Pancreas (tissue), 10 donors: ENCODE data around the gene TTLL4. TPM values are rescaled to one million over a fixed set of nuclear protein-coding genes. Genes with fewer than 3 reads are reported as not detected.

Source experiments
- ATAC-seq, 4 donors: fragments of 200-7000 bp; cut with Tn5 transposase; one replicate each; pipeline versions ENCODE4 v1.8.0 to v1.9.1; 2020; ENCODE audit warnings: mild to moderate bottlenecking in 4 of 4, moderate library complexity in 4 of 4
- DNase-seq, 6 donors: peaks; one replicate each; pipeline ENCODE4 v3.0.0-alpha.2; 2020
- FAIRE-seq: peaks from 2 replicates; lab custom pipeline; 2012; peaks lifted over from hg19 to GRCh38; lab: Jason Lieb, UNC
- H3K27ac ChIP-seq, 4 donors: fragments of 200-600 bp; sonication (generic); 1 replicate in 3 of 4; 2 replicates in 1 of 4; pipeline versions ENCODE4 v1.5.0 to v1.8.0; 2020
- H3K27me3 ChIP-seq, 4 donors: fragments of 200-600 bp; one replicate each; pipeline ENCODE4 v1.8.0; 2021
- H3K36me3 ChIP-seq, 3 donors: fragments of 200-600 bp; sonication (generic) in 1 of 3; one replicate each; pipeline versions ENCODE4 v1.5.0 to v1.8.0; 2020 to 2021
- H3K4me1 ChIP-seq, 3 donors: fragments of 200-600 bp; one replicate each; pipeline ENCODE4 v1.8.0; 2021
- H3K4me3 ChIP-seq, 4 donors: fragments of 200-600 bp; sonication (generic) in 2 of 4; one replicate each; pipeline versions ENCODE4 v1.5.0 to v1.8.0; 2020 to 2021
- H3K9me3 ChIP-seq, 4 donors: fragments of 200-600 bp; one replicate each; pipeline ENCODE4 v1.8.0; 2021
- WGBS, 2 donors: extraction: QIAGEN DNeasy Blood & Tissue Kit; methylation state at CpG; one replicate each; pipeline ENCODE4 v1.1.7; 2013; 5-methylcytosine and 5-hydroxymethylcytosine counted together
- intact Hi-C, 3 donors: fragments of 100-400 bp; cut with DNase I; formaldehyde crosslinking; loops; one replicate each; pipeline versions ENCODE4 v1.11.1 to v1.14.2; 2022
- polyA plus RNA-seq, 2 donors: library from polyadenylated mRNA; stranded (reverse); fragments of 200-250 nt; gene quantifications; one replicate each; pipeline ENCODE4 v1.2.3, GENCODE V29; 2013
- total RNA-seq, 6 donors: library from RNA; stranded (reverse); fragmentation: NEBNext Ultra II Directional in 4 of 6; extraction: Animal tissue kit (Norgen Biotek cat#: 25700) in 4 of 6; gene quantifications; one replicate each; pipeline versions ENCODE4 v1.2.1 to v1.2.4, GENCODE V29; 2021 to 2023
- TF ChIP-seq, protein P1 (sequence below), 4 donors: fragments of 200-600 bp; sonication (generic) in 3 of 4; IDR thresholded peaks; one replicate each; pipeline versions ENCODE4 v1.5.0 to v1.8.0; 2021; ENCODE audit warnings: antibody characterized with exemption in 4 of 4
- donor health status: healthy with polysubstance abuse.
- donor health status: DM: no; HTN: no; CAD: no; lungs with moderate emphysema.
- donor health status: DM: no; HTN: no; CAD: no.
- donor health status: control.
- donor health status: control.
- donor health status: Bipolar disorder and iron deficiency.
- donor health status: DM: yes; HTN: yes; CAD: no.
- donor health status: DM: no; HTN: no; CAD: no.
- donor health status: DM: no; HTN: no; CAD: no.
- donor health status: DM: yes; HTN: yes; CAD: no.

The TTLL4 gene
- total and polyA plus RNA-seq, 8 donors, result 12.0 to 25.3 (median 16.0) TPM

DNA sequence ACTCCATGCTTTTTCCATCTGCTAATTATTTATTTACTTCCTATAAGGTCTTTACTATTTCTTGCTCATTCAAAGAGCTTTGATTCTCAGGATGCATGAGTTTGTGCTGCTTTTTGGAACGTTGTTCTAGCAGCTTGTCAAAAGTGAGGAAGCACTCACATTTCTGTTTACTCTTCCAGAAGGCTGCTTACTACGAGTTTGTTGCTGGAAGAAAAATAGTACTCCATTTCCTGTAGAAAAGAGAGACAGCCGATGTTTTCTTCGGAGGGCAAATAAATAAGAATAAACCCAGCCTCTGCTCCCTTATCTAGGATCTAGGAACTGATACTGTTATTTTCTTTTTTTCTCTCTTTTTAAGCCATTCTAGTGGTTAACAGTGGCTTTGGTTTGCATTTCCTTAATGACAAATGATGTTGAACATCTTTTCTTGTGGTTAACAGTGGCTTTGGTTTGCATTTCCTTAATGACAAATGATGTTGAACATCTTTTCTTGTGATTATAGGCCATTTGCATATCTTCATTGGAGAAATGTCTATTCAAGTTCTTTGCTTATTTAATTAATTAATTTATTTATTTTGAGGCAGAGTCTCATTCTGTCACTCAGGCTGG lies 91.9 kb downstream of the TTLL4 start:
- no peak for ATAC-seq
- no peaks in the 10 kb centered on the region for H3K36me3 ChIP-seq
- no peak overlapping the region for H3K4me3 ChIP-seq
- no peaks in the 10 kb centered on the region for H3K4me1 ChIP-seq
- WGBS, 2 donors, result 57 to 69% methylated on average over 4 of the region's 4 CpGs
- H3K27ac ChIP-seq, result peak overlapping the region in 1 of 4 donors; percentile 8
- no peaks in the 10 kb centered on the region for H3K9me3 ChIP-seq
- DNase-seq, result no peak
- TF ChIP-seq, protein P1, sequence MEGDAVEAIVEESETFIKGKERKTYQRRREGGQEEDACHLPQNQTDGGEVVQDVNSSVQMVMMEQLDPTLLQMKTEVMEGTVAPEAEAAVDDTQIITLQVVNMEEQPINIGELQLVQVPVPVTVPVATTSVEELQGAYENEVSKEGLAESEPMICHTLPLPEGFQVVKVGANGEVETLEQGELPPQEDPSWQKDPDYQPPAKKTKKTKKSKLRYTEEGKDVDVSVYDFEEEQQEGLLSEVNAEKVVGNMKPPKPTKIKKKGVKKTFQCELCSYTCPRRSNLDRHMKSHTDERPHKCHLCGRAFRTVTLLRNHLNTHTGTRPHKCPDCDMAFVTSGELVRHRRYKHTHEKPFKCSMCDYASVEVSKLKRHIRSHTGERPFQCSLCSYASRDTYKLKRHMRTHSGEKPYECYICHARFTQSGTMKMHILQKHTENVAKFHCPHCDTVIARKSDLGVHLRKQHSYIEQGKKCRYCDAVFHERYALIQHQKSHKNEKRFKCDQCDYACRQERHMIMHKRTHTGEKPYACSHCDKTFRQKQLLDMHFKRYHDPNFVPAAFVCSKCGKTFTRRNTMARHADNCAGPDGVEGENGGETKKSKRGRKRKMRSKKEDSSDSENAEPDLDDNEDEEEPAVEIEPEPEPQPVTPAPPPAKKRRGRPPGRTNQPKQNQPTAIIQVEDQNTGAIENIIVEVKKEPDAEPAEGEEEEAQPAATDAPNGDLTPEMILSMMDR (IDR thresholded peaks at IDR 0.05), result no peak
- H3K27me3 ChIP-seq, result no peaks in the 10 kb centered on the region
- intact Hi-C loops, result no loop called here
- FAIRE-seq, result no peak

DNA sequence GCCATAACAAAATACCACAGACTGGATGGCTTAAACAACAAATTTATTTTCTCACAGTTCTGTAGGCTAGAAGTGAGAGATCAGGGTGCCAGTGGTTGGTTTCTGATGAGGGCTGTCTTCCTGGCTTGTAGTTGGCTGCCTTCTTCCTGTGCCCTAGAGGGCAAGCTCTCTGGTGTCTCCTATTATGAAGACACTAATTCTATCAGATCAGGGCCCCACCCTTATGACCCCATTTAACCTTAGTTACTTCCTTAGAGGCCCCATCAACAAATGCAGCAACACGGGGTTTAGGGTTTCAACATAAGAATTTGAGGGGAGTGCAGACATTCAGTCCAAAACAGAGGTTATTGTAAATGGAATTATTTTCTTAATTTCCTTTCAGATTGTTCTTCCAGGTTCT lies 94.2 kb downstream of the TTLL4 start:
- Histone ChIP-seq H3K9me3 (no peaks in the 10 kb centered on the region), H3K4me3 (no peak overlapping the region), H3K36me3 (no peaks in the 10 kb centered on the region), H3K4me1 (no peaks in the 10 kb centered on the region), H3K27me3 (no peaks in the 10 kb centered on the region), H3K27ac (no peak overlapping the region)
- ATAC-seq (no peak), FAIRE-seq (no peak), DNase-seq (no peak)
- TF ChIP-seq, protein P1 (IDR thresholded peaks at IDR 0.05), result no peak
- intact Hi-C loops, result no loop called here
- WGBS, 2 donors, result 94 to 100% methylated on average over 1 of the region's 1 CpG

Other genes with a start within 250 kb of the TTLL4 start
- 1 to 10 TPM; 4.0 to 8.6 (median 6.1) TPM for gene USP37, start 142.5 kb upstream of the TTLL4 start, total RNA-seq
- 1 to 10 TPM; 2.1 to 2.3 TPM for gene USP37, start 142.5 kb upstream of the TTLL4 start, polyA plus RNA-seq
- 10 to 100 TPM; 12.0 to 19.3 (median 13.3) TPM for gene CNOT9, start 142.0 kb upstream of the TTLL4 start, total RNA-seq
- 10 to 100 TPM; 10.6 to 16.6 TPM for gene CNOT9, start 142.0 kb upstream of the TTLL4 start, polyA plus RNA-seq
- under 1 TPM in 5 of 6 donors, not detected in 1; 0.19 to 0.58 (median 0.34) TPM for gene PLCD4, start 102.9 kb upstream of the TTLL4 start, total RNA-seq
- gene PLCD4, start 102.9 kb upstream of the TTLL4 start, polyA plus RNA-seq, result 1 to 10 TPM in 1 of 2 donors, under 1 TPM in 1; 0.27 to 1.1 TPM
- gene ZNF142, start 51.2 kb upstream of the TTLL4 start, total RNA-seq, result 10 to 100 TPM in 3 of 6 donors, 1 to 10 TPM in 3; 8.6 to 16.7 (median 9.9) TPM
- 10 to 100 TPM in 1 of 2 donors, 1 to 10 TPM in 1; 7.9 to 13.8 TPM for gene ZNF142, start 51.2 kb upstream of the TTLL4 start, polyA plus RNA-seq
- 10 to 100 TPM; 16.3 to 34.1 (median 23.1) TPM for gene BCS1L, start 51.2 kb upstream of the TTLL4 start, total RNA-seq
- 100 to 1,000 TPM in 1 of 2 donors, 10 to 100 TPM in 1; 84.2 to 110 TPM for gene BCS1L, start 51.2 kb upstream of the TTLL4 start, polyA plus RNA-seq
- 10 to 100 TPM in 2 of 6 donors, 1 to 10 TPM in 4; 4.5 to 10.2 (median 7.9) TPM for gene RNF25, start 38.8 kb upstream of the TTLL4 start, total RNA-seq
- 10 to 100 TPM; 18.1 to 28.8 TPM for gene RNF25, start 38.8 kb upstream of the TTLL4 start, polyA plus RNA-seq
- 10 to 100 TPM in 5 of 6 donors, 1 to 10 TPM in 1; 8.3 to 40.8 (median 18.1) TPM for gene STK36, start 38.7 kb upstream of the TTLL4 start, total RNA-seq
- gene STK36, start 38.7 kb upstream of the TTLL4 start, polyA plus RNA-seq, result 10 to 100 TPM; 54.0 TPM
- 10 to 100 TPM in 1 of 6 donors, 1 to 10 TPM in 5; 3.1 to 21.6 (median 4.0) TPM for gene CYP27A1, start 71.3 kb downstream of the TTLL4 start, total RNA-seq
- 1 to 10 TPM; 6.1 to 9.9 TPM for gene CYP27A1, start 71.3 kb downstream of the TTLL4 start, polyA plus RNA-seq
- not detected for gene PRKAG3, start 121.0 kb downstream of the TTLL4 start, total RNA-seq
- gene PRKAG3, start 121.0 kb downstream of the TTLL4 start, polyA plus RNA-seq, result not detected
- gene WNT6, start 149.0 kb downstream of the TTLL4 start, total RNA-seq, result under 1 TPM in 5 of 6 donors, not detected in 1; 0.09 to 0.53 (median 0.16) TPM
- 1 to 10 TPM in 1 of 2 donors, under 1 TPM in 1; 0.38 to 1.2 TPM for gene WNT6, start 149.0 kb downstream of the TTLL4 start, polyA plus RNA-seq
- 1 to 10 TPM in 1 of 6 donors, under 1 TPM in 2, not detected in 3; 0.15 to 1.5 (median 0.23) TPM for gene WNT10A, start 170.0 kb downstream of the TTLL4 start, total RNA-seq
- under 1 TPM; 0.05 to 0.30 TPM for gene WNT10A, start 170.0 kb downstream of the TTLL4 start, polyA plus RNA-seq
- gene CDK5R2, start 248.8 kb downstream of the TTLL4 start, total RNA-seq, result 1 to 10 TPM in 2 of 6 donors, under 1 TPM in 4; 0.19 to 1.7 (median 0.65) TPM
- 1 to 10 TPM; 4.2 to 8.6 TPM for gene CDK5R2, start 248.8 kb downstream of the TTLL4 start, polyA plus RNA-seq